Dendritic cell treated with granulocyte-macrophage colony-stimulating factor and Interleukin-4, amounts not matched to agents 40 ng/mL and 50 ng/mL, for 4 days (primary cell): Measurements from ENCODE around the gene SARDH.

Experiments used
- H3K27ac Mint-ChIP-seq: one replicate; pipeline ENCODE4 v1.8.0; 2022; ENCODE audit warnings: mild to moderate bottlenecking, mixed read lengths
- H3K27me3 Mint-ChIP-seq: one replicate; pipeline ENCODE4 v1.8.0; 2022; ENCODE audit warnings: mild to moderate bottlenecking, mixed read lengths
- H3K36me3 Mint-ChIP-seq: one replicate; pipeline ENCODE4 v1.8.0; 2022; ENCODE audit warnings: low read depth, mixed read lengths
- H3K4me1 Mint-ChIP-seq: one replicate; pipeline ENCODE4 v1.8.0; 2022; ENCODE audit warnings: low read depth, mixed read lengths
- H3K4me3 Mint-ChIP-seq: one replicate; pipeline ENCODE4 v1.8.0; 2022; ENCODE audit warnings: mild to moderate bottlenecking, moderate library complexity, mixed read lengths
- H3K9me3 Mint-ChIP-seq: one replicate; pipeline ENCODE4 v1.8.0; 2022; ENCODE audit warnings: mixed read lengths
- intact Hi-C: fragments of 100-400 bp; cut with micrococcal nuclease; formaldehyde crosslinking; loops from one replicate; pipeline ENCODE4 v1.15.0; 2022

Gene SARDH

DNA sequence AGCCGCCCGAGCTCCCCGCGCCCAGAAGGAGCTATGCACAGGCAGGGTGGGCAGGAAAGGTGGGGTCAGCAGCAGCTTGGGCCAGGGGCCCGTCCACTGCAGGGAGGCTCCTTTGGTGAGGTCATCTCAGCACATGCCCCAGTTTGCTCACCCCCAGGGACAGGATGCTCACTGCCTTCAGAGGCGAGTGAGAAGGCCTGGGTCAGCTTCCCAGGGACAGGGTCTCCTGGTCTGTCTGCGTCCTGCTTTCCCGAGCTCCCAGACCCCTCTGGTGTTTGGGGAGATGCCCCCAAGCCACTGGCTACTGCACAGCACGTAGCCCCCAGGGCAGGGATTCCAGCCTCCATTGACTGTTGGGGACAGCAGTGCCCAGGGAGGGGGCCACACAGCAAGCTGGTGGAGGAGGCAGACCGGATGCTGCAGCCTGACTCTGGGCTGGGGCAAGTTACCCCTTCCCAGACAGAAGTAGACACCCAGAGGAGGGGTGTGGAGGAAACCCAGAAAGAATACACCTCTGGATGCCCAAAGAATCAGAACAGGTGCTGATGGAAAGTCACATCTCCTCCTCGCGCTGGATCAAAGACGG lies 581 bp upstream of the SARDH start:
- H3K27me3 Mint-ChIP-seq = peaks cover 34% of the 10 kb centered on the region
- H3K9me3 Mint-ChIP-seq = no peaks in the 10 kb centered on the region
- no peaks in the 10 kb centered on the region for H3K36me3 Mint-ChIP-seq
- H3K27ac Mint-ChIP-seq = no peak overlapping the region
- peaks cover 20% of the 10 kb centered on the region for H3K4me1 Mint-ChIP-seq
- intact Hi-C loops = no loop called here
- H3K4me3 Mint-ChIP-seq = peak overlapping the region; percentile 67

DNA sequence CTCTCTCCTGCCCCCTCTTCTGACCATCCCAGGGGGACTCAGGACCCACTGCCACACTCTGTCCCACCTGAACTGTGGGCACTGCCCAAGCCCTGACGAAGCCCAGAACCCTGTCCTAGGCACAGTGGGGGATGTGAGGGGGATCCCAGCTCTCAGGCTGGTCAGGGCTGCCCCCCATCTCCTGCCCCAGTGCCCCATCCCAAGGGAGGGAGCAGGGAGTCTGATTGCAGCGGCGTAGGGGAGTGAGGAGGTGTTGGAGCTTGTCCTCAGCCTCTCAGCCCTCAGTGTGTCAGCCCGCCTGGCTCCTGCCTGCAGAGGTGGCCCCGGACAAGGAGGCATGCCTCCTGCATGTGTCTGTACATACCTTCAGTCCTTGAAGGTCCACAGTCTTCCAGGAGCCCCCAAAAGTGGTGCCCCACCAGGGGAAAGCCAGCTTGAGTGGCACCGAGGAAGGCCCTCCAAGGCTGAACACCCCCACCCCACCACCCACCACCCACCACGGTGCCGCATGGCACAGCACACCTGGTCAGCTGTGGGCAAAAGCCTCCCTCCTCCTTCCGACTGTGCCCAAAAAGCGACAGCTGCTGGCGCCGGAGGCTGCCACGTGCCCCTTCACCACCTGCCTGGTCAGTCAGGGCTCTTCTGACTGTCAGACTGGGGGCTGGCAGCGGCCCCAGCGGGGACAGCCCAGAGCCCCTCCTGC lies 930 bp downstream of the SARDH start:
- peak overlapping the region; percentile 62 for H3K27ac Mint-ChIP-seq
- H3K27me3 Mint-ChIP-seq = peaks cover 29% of the 10 kb centered on the region
- H3K4me1 Mint-ChIP-seq = peaks cover 20% of the 10 kb centered on the region
- intact Hi-C loops = no loop called here
- H3K4me3 Mint-ChIP-seq = peak overlapping the region; percentile 67
- H3K9me3 Mint-ChIP-seq = no peaks in the 10 kb centered on the region
- no peaks in the 10 kb centered on the region for H3K36me3 Mint-ChIP-seq

DNA sequence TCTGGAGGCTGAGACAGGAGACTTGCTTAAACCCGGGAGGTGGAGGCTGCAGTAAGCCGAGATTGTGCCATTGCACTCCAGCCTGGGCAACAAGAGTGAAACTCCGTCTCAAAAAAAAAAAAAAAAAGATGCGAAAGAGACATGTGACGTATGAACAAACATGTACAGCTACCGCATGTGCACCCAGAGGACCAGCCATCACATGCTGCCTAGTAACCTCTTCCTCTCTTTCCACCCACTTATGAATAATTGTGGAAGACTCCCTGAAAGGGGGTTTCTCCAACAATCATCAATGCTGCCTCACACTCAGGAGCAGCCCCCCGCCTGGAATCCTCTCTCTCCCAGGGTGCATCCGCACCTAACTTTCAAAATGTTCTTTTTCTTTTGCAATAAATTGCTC lies 2.2 kb downstream of the SARDH start:
- H3K27me3 Mint-ChIP-seq = peaks cover 26% of the 10 kb centered on the region
- H3K4me1 Mint-ChIP-seq = peaks cover 17% of the 10 kb centered on the region
- no peaks in the 10 kb centered on the region for H3K9me3 Mint-ChIP-seq
- intact Hi-C loops = no loop called here
- no peak overlapping the region for H3K4me3 Mint-ChIP-seq
- no peak overlapping the region for H3K27ac Mint-ChIP-seq
- no peaks in the 10 kb centered on the region for H3K36me3 Mint-ChIP-seq

DNA sequence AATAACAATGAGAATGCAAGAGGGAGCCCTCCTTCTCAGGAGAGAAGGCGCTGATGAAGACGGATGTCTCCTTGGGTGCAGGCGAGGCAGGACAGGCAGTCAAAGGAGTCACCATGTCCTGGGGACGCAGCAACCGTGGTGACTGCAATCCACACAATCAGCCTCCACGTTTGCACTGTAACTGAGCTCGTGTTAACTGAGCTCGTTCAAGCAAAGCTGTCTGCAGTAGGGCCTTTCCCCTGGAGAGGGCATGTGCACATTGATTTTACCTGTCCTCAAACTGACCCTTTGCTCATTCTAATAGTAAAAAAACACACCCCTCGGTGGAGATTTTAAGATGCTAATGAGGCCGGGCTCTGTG lies 2.8 kb downstream of the SARDH start:
- no peaks in the 10 kb centered on the region for H3K9me3 Mint-ChIP-seq
- no peaks in the 10 kb centered on the region for H3K36me3 Mint-ChIP-seq
- peaks cover 24% of the 10 kb centered on the region for H3K27me3 Mint-ChIP-seq
- intact Hi-C loops = no loop called here
- H3K4me3 Mint-ChIP-seq = no peak overlapping the region
- no peak overlapping the region for H3K27ac Mint-ChIP-seq
- H3K4me1 Mint-ChIP-seq = peaks cover 16% of the 10 kb centered on the region

DNA sequence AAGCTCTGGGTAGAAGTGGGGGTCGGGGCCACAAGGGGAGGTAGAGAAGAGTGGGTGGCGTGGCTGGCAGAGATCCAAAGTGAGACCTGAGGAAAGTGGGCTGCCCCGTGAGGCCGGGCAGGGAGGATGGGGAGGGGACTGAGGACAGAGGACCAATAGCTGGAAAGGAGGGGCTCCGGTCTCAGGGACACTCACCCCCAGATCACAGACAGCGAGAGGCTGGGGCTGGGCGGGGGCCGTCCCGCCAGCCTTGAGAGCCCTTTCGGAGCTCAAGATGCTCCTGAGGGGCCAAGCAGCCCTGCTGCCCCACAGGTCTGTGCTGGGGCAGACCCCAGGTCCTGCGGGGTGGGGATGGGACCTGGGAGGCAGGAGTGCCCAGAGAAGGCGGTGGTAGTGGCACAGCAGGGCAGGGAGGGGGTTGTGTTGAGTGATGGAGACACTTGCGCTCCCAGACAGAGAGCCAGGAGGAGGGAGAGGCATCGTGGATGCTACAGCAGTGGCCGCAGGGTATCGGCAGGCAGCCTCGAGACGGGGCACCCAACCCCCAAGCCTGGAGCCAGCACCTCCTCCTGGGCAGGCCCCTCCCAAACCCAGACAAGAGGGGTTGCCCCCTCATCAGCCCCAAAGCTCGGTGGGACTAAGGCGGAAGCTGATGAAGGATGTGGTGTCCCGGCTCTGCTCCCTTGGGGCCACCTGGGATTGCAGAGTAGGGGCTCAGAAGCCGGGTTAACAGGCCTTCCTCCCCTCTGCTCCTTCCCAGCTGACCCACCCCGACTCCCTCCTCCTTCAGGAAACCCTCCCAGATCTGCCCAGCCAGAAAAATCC lies 3.4 kb downstream of the SARDH start:
- H3K4me3 Mint-ChIP-seq = no peak overlapping the region
- H3K4me1 Mint-ChIP-seq = peaks cover 16% of the 10 kb centered on the region
- no peak overlapping the region for H3K27ac Mint-ChIP-seq
- H3K27me3 Mint-ChIP-seq = peaks cover 24% of the 10 kb centered on the region
- H3K36me3 Mint-ChIP-seq = no peaks in the 10 kb centered on the region
- H3K9me3 Mint-ChIP-seq = no peaks in the 10 kb centered on the region
- intact Hi-C loops = no loop called here

DNA sequence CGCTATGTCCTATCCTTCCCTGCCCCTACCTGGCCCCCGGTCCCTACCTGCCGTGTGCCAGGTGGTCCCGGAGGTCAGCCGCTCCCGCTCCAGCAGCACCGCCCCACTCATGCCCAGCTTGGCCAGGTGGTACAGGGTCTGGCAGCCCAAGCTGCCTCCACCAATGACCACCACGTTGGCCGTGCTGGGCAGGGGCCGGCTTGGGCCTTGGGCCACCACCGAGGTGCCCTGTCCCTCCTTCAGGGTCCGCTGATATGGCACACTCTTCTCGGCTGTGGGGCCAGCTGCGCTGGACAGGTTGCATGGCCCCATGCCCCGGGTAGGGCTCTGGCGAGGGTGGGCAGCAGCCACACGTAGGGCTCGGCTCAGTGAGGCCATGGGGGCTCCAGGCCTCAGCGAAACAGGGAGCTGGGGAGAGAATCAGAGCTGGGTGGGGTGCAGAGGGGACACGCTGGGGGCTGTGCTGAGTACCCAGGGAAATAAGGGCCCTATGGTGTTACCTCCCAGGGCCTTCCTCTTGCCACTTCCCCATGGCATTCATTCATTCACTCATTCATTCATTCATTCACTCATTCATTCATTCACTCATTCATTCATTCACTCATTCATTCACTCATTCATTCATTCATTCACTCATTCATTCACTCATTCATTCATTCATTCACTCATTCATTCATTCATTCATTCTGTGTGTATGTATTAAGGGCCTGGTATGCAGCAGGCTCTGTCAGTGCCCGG lies 4.2 kb downstream of the SARDH start:
- H3K4me3 Mint-ChIP-seq = no peak overlapping the region
- H3K27me3 Mint-ChIP-seq = peaks cover 19% of the 10 kb centered on the region
- intact Hi-C loops = no loop called here
- H3K9me3 Mint-ChIP-seq = no peaks in the 10 kb centered on the region
- peaks cover 16% of the 10 kb centered on the region for H3K4me1 Mint-ChIP-seq
- H3K27ac Mint-ChIP-seq = no peak overlapping the region
- H3K36me3 Mint-ChIP-seq = no peaks in the 10 kb centered on the region

DNA sequence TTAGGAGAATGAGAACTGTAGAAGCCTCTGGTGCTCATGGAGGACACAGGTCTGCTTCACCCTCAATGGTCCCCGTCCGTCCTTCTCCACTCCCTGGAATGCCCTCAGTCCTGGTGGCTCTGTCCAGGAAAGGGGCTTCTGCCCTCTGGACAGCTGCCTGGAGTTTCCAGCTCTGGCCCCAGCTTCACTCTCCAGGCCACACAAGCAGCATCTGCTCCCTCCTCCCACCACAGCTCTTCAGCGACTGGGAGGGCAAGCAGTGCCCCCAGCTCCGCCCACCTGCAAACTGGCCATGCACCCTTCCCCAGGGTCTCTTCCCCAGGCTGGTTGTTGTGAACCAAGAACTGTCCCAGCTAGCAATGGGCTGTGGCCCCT lies 4.7 kb downstream of the SARDH start:
- H3K27me3 Mint-ChIP-seq = peaks cover 14% of the 10 kb centered on the region
- no peak overlapping the region for H3K4me3 Mint-ChIP-seq
- intact Hi-C loops = no loop called here
- peaks cover 11% of the 10 kb centered on the region for H3K4me1 Mint-ChIP-seq
- no peak overlapping the region for H3K27ac Mint-ChIP-seq
- no peaks in the 10 kb centered on the region for H3K36me3 Mint-ChIP-seq
- H3K9me3 Mint-ChIP-seq = no peaks in the 10 kb centered on the region

DNA sequence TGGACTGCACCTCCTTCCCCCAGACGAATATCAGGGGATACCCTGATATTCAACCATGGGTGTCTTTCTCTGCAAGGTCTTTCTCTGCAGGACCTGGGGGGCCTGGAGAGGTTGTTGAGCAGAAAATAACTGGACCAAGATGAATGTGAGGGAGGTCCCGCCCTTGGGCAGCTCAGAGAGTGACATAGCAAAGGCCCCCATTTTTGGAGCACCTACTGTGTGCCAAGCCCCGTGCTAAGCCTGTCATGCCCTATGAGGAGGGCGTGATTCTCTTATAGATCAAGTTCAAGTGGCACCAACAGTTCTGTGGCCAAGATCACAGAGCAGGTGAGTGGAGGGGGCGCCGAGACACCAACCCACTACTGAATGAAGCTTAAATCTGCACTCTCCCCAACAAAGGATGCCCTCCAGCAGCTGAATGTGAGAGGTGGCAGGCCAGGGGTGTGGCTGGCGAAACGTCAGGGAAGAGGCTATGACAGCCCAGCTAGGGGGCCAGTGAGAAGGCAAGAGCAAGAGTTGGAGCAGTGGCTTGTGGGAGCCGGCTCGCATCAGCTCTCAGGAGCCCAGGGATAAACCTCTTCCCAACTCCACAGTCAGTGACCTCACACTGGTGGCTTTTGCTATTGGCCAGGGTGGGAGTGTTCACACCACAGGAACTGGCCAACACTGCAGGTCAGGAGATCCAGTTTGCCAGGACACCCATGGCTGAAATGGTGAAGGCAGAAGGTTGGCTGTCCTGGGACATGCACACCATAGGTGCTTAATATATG lies 5.3 kb downstream of the SARDH start:
- H3K9me3 Mint-ChIP-seq = no peaks in the 10 kb centered on the region

DNA sequence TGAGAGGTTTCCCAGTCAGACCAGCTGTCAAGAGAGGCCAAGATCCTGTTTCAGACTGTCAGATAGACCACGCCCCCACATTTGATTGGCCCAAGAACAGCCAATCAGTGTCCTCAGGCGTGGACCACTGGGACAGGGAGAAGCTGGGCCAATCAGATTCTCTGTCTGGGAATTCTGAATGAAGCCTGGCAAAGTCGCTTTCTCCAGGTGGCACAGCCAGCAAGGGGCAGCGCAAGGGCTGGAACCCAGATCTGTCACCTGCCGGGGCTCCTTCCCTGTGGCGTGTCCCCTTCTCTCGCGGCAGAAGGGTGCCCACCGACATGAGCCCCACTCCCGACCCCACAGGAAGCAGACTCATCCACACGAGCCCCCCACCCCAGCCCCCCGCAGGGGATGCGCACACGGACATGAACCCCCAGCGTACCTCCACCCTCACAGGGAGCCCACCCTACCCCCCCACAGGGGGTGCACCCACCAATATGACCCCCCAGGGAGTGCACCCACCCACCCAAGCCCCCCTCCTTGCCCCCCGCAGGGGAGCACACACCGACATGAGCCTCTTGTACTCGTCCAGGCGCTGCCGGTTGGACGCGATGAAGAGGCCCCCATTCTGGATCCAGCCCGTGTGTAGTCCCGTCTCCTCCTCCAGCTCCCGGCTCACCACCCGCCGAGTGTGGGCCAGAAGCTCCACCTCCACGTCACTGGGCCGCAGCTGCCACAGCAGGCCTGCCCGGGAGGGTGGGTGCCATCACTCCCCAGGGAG lies 6.1 kb downstream of the SARDH start:
- no peaks in the 10 kb centered on the region for H3K9me3 Mint-ChIP-seq
- H3K27me3 Mint-ChIP-seq = peaks cover 9% of the 10 kb centered on the region
- H3K4me1 Mint-ChIP-seq = no peaks in the 10 kb centered on the region
- H3K4me3 Mint-ChIP-seq = no peak overlapping the region
- intact Hi-C loops = no loop called here
- no peaks in the 10 kb centered on the region for H3K36me3 Mint-ChIP-seq
- no peak overlapping the region for H3K27ac Mint-ChIP-seq

More for the DNA sequence above, 5.3 kb downstream of the SARDH start:
- H3K4me1 Mint-ChIP-seq = peaks cover 5% of the 10 kb centered on the region
- H3K36me3 Mint-ChIP-seq = no peaks in the 10 kb centered on the region
- intact Hi-C loops = no loop called here
- no peak overlapping the region for H3K4me3 Mint-ChIP-seq
- peaks cover 14% of the 10 kb centered on the region for H3K27me3 Mint-ChIP-seq
- no peak overlapping the region for H3K27ac Mint-ChIP-seq

DNA sequence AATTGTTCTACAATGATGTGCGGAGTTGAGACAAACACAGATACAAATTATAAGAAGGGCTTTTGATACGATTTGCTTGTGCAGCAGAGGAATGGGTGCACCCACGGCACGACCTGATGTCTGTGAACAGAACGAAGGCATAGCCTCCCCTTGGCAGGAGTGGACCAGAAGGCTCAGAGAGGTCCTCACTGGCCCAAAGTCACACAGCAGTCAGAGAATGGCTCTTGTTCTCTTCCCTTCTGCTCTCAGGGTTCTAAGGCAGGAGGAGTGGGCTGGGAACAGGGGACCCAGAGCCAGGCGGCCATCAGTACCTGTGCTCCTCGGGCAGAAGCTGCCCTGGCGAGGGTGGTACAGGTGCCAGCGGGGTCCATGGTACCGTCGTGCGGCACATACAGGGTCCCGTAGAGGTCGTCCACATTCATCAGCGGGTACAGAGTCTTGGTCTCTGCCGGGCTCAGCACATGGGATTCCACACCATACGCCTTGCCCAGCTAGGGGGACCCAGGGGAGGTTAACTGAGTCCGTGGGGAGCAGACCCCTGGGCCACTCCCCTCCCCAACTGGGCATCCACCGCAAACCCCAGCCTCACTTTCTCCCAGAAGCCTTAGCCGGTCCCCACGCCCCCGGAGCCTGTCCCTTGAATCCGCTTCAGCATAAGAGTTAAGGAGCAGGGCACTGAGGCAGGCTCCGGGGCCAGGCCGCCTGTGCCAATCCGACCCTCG lies 7.0 kb downstream of the SARDH start:
- no peaks in the 10 kb centered on the region for H3K4me1 Mint-ChIP-seq
- peaks cover 7% of the 10 kb centered on the region for H3K27me3 Mint-ChIP-seq
- intact Hi-C loops = no loop called here
- no peak overlapping the region for H3K4me3 Mint-ChIP-seq
- H3K9me3 Mint-ChIP-seq = no peaks in the 10 kb centered on the region
- H3K27ac Mint-ChIP-seq = no peak overlapping the region
- no peaks in the 10 kb centered on the region for H3K36me3 Mint-ChIP-seq

DNA sequence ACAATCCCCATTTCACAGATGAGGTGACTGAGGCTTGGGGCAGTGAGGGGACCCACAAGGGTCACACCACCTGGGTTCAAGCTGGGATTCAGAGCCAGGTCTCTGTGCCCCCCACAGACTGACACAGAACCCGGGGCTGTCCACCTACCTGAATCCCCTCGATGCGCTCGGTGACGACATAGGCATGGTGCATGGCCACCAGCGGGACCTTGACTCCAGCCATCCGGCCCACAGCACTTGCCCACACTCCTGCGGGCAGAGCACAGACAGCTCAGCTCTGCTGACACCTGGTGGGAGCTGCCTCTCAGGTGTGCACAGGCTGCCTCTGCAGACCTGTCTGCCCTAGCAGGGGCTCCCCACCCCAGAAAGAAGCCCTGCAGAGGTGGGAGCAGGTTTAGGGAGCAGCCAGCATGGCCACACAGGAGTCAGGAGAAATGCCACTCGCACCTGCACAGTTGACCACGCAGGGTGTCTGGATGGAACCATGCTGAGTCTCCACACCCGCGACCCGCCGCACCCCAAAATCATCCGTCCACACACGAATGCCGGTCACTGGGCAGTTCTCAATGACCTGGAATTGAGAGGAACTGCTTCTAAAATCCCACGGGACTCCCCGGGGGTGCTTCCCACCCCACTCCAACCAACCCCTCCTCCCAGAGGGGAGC lies 8.4 kb downstream of the SARDH start:
- H3K36me3 Mint-ChIP-seq = no peaks in the 10 kb centered on the region
- H3K4me3 Mint-ChIP-seq = no peak overlapping the region
- H3K27me3 Mint-ChIP-seq = peaks cover 3% of the 10 kb centered on the region
- intact Hi-C loops = no loop called here
- no peak overlapping the region for H3K27ac Mint-ChIP-seq
- no peaks in the 10 kb centered on the region for H3K4me1 Mint-ChIP-seq
- no peaks in the 10 kb centered on the region for H3K9me3 Mint-ChIP-seq
